GM19240 (cell line): ENCODE measurements around the gene SAMD5.
"Not testable (repeated sequence)": the region's sequence is repeated elsewhere in the genome, so short reads cannot be mapped to it uniquely, and the experiment has no call there.

ENCODE experiments used
- DNase-seq: peaks from one replicate; pipeline ENCODE4 v3.0.0; 2011; ENCODE audit warnings: low spot score; ENCODE audit not compliant: insufficient read length

Gene SAMD5

DNA sequence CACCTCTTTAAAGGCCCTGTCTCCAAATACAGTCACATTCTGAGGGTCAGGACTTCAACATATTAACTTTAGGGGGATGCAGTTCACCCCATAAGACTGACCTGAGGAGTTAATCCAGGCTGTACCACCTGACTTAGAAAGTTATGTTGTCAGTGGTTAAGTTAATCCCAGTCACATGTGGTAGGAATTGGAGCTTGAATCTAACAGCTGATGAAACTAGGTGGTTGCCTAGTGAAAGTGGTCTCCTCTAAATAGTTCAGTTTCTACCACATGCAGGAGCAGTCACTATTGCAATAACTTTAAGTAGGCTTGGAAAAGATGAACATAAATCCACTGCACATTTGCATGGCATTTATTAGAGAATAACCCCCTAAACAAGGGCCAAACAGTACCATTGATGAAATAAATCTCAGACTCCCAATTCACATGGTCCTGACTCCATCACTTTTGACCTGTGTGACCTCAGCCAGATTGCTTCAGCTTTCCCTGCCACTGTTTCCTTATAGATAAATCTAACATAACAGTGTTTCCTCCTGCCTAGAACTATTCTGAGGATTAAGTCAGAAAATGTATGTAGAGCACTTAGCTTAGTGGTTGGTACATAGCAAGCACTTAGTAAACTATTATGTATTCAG is 20.1 kb downstream of the SAMD5 start:
- DNase-seq, result no peak

DNA sequence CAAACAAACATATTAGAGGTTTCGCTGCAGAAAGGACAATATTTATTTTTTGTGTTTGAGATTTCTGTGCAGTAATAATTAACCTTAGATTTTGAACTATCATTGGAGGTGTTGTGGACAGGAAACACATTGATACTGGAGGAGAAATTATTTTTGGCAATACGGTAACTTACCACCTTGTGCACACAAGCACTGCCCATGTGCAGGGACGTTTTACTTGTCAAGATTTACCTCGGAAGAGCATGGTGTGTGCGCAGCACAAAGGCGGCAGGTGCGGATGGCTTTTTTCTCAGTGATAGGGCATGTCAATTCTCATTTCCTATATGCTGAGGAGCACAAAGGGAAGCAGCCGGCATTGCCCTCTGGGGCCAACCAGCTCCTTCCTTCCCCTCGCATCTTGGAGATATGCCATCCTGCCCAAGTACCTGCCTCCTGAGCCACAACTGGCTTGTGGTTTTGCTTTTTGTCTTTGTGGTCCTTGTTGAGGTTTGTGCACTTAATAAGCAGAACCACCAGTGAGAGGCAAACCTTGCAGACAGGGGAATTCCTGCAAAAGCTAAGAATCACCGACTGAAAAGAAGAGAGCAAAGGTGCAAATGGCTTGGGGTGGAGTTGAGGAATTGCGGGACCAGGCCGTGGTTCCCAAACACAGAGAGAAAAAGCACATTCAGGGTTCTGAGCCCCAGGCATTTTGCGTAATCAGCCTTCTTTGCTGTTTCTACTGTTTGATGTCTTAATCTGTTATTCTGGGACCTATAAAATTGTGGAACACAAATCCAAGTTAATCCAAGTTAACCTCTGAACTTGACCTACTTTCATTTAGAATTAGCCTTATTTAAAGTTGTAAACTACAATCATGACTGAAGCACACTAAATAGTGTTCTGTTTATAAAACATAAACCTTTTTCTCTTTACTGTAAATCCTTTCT is 21.9 kb downstream of the SAMD5 start:
- no peak for DNase-seq

DNA sequence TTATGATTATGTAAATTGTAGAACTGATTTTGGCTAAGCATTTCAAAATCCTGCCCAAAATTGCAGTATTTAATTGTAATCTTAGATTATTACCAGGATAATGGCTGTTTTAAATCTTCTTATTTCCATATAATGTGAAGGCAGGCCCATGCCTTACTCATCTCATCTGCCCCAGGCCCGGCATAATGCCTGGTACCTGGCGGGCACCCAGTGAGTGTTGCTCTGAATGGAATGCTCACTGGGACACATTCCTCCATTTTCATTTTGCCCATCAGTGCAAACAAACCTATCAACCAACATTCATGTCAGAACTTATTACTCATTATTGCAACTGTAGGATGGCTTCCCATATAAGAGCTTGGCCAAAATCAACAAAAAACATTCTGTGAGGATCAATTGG is 22.8 kb downstream of the SAMD5 start:
- DNase-seq, result no peak

DNA sequence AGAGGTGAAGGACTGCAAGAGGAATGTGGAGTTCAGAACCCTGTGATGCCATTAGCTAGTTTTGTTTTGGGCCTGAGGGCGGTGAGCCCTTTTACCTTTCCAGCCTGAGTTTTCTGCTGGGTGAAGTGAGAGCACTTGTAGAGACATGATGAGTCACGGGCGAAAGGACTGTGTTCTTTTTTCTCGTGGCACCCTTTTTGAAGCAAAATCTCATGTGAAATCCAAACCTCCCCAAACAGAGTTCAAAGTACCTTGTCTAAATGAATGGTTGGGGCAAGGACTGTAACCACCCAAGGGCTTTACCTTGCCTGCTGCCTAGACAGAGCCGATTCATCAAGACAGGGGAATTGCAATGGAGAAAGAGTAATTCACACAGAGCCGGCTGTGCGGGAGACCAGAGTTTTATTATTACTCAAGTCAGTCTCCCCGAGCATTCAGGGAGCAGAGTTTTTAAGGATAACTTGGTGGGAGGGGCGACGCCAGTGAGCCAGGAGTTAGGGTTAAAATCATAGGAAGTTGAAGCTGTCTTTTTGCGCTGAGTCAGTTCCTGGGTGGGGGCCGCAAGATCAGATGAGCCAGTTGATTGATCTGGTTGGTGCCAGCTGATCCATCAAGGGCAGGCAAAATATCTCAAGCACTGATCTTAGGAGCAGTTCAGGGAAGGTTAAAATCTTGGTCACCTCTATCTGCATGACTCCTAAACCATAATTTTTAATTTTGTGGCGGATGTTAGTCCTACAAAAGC is 25.8 kb downstream of the SAMD5 start:
- DNase-seq, result no peak

DNA sequence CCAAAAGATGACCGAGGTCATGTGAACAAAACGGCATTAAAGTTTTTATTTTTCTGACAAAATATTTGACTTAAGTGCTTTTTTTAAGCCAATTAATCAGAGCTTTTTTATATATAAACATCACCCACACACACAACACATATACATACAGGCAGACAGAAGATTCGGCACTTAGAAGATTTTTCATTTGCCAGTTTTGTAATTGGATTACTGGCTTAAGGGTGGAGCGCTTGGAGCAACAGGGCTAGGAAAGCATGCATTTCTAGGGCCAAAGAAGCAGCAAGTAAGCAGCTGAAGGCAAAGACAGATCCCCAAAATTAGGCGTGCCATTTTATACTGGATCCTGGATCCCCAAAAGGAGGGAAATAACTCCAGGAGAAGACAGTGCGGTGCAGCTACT is 30.3 kb downstream of the SAMD5 start:
- DNase-seq, result no peak

DNA sequence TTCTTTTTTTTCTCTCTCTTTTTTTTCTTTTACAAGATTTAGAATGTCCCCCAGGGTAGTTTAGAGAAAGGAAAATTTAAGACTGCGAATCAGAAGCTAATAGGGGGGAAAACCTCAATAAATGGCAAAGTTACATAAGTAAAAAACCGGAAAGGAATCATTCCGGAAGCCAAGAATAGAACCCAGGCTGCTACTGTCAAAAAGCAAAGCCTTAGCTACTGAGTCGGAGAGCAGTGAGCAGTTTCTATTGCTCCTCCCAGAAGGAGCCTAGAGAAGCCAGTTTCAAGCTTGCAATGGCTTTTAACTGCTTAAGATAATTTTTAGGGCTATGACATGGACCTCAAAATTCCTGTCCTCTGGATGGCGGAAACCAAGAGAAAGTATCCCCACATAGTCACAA is 31.6 kb downstream of the SAMD5 start:
- no peak for DNase-seq

DNA sequence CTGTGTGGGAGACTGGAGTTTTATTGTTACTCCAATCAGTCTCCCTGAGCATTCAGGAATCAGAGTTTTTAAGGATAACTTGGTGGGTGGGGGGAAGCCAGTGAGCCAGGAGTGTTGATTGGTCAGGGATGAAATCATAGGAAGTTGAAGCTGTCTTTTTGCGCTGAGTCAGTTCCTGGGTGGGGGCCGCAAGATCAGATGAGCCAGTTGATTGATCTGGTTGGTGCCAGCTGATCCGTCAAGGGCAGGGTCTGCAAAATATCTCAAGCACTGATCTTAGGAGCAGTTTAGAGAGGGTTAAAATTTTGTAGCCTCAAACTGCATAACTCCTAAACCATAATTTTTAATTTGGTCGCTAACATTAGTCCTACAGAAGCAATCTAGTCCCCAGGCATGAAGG is 33.9 kb downstream of the SAMD5 start:
- not testable (repeated sequence) for DNase-seq

DNA sequence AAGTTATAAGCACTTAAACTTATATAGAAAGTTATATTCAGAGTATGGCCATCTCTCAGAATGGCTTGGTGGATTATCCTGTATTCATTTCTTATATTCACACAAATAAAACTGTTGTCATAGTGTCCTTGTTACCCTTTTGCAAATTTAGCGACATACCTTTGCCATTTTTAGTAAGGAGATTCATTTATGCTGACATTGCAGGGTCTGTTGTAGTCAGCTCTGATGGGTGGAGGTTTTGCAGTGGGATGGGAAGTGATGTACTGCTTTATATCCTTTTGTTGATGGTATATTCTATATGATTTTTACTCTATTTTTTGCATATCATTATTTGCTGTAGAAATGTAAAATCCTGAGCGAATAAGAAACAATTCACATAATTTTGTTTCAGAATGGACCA is 35.9 kb downstream of the SAMD5 start:
- no peak for DNase-seq

DNA sequence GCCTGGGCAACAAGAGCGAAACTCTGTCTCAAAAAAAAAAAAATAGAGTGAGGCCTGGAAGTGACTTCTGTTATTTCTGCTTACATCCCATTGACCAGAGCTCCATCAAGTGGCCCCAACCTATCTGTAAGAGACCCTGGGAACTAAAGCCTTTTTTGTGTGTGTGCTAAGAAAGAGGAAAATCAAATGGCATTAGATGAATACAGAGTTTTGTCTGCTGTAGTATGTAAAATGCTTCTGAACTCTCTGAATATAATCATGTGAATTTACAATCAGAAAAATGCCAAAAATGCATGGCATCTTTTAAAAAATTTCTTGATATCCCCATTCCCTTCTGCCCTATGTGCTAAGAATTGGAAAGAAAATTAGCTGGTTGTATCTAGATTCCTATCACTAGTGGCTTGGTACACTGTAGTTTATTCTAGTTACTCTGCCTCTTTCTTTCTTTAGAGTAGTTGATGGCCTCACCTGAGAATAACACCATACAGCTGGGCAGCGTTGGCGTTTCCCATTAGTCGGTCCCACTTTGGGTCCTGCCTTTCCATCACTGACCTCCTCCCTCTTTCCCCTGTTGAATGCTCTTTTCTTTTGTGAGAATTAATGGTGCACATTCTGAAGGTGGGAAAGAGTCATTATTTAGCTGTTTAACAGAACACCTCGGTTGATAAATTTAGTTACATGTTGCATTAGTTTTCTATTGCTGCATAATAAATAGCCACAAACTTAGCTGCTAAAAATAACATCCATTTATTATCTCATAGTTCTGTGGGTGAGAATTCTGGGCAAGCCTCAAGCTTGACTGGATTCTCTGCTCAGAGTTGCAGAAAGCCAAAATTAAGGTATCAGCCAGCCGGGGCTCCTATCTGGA is 38.2 kb downstream of the SAMD5 start:
- no peak for DNase-seq

DNA sequence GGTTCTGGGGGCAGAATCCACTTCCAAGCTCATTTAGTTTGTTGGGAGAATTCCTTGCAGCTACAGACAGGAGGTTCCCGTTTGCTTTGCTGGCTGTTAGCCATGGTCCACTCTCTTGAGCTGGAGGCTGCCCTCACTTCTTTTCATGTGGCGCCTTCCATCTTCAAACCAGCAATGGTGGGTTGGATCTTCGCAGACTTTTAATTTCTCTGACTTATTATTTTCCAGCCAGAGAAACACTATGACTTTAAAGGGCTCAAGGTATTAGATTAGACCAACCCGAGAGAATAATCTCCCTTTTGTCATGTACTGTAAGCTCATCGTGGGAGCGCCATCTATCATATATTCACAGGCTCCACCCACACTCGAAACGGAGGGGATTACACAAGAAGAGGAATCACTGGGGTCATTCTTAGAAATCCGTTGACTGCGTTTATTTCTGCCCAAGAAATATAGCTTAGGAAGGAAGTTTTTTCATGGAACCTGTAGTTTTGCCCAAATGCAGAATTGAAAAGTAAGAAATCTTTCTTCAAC is 38.9 kb downstream of the SAMD5 start:
- no peak for DNase-seq

DNA sequence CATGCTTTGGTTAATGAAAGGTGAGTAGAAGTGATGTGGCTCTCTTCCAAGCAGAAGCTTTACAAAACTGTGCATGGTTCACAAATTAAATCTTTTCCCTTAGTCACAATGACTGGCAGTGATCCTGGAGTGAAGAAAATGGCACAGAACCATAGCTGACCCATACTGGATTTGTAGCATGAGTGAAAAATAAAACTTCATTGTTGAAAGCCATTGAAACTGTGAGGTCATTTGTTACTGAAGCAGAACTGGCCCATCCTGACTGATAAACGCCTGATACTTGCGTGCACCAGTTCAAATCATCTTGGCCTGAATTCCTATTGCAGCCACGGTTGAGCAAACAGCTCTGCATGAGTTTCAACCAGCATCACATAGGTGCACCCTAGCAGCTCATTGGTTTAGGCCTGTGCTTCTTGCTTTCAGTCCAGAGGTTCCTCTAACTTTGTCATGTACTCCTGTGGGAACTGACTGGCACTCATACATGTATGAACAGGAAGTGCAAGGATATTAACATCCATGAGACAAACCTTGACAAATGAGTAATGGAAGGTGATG is 40.5 kb downstream of the SAMD5 start:
- DNase-seq, result no peak

DNA sequence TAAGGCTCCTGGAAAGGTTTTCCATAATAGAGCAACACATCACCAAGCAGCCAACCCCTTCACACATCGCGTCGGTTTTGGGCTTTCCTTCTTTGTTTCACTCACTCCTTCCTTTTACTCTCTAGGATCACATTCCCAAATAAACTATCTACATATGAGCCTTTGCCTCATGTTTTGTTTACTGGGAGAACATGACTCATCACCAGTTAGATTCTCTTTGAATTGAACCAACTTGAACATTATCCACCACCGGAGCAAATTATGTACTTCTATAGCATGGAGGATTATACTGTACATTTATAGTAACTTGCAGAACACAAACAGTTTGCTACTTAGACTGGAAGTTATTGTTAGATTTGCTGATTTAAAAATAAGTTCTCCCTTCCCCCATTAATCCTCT is 41.0 kb downstream of the SAMD5 start:
- no peak for DNase-seq

DNA sequence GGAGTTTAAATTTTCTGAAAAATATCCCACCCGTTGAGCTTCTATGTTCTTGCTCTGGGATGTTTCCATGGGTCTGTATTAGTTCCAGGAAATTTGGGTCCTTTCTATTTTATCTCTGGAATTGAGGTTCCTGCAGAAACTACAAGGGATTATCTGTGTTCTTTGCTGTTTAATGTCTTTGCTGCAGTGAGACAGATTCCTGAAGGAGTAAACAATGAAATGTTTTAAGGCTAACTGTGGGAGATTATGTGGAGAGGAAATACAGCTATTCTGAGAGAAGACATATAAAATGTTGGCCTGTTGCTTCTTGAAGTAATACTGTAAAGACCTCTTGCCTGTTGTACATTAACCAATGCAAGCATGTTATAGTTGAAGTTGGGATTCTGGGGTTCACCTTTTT is 43.5 kb downstream of the SAMD5 start:
- DNase-seq, result no peak

DNA sequence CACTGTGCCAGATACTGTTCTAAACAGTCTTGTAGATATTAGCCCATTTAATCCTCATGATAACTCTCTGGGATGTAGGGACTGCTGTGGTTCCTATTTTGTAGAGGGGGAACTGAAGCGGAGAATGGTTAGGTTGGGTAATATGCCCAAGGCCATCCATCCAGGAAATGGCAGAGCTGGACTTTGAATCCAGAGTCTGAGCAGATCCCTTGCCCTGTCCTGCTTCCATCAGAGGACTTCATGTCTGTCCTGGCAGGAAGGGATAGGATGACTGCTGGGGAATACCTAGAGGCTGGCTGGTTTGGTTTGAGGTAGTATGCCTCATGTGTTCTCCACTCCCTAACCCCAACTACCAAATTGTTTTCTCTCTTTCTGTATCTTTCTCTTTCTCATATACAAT is 44.6 kb downstream of the SAMD5 start:
- no peak for DNase-seq

DNA sequence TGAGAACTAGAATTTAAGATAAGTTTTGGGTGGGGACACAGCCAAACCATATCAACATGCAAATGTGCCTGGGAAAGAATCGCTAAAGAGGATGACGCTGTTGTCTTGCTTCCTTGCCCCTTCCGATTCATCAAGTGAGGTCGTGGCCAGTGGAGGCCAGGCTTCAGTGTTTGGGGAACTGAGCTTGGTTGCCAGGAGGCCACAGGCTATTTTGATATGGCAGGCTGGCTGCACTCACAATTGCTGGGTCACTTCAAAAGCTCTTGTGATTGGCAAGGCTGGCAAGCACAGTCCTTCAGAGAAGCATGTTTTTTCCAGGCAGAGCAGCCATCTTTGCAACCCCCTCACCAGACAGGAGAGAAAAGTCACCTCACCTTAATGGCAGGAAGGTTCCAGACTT is 45.8 kb downstream of the SAMD5 start:
- no peak for DNase-seq

DNA sequence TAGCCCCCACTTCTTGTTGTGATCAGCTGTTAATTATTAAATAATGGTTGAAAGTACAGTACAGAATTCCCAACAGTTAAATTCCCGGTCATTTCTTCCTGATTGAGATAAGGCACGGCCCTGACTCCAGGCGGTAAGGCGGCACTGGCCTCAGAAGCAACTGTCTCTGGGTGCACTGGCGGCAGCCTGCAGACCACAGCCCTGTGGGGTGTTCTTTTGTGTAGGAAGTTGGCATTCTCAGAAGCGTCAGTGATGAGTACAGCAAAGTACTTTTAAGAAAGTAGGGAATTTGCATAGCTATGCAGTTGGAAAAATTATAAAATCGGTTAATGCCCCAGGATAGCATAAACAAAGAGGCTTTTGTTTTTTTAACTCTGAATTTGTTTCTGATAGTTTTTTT is 50.5 kb downstream of the SAMD5 start:
- DNase-seq, result no peak

DNA sequence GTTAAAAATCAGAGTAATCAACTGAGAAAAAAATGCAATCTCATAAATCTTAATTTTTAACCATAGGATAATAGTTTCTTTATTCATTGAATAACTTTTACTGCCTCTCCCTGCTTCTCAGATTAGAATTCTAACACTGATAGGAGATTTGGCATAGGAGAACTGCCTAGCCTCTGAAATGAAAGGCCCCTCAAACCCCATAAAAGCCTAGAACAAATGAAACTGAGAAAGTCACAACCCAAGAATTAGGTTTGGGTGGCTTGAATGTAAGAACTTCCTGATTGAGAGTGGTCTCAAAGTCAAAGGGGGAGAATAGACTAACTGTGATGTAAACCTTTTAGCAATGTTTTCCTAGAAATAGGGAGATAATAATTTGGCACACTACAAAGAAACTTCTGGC is 52.2 kb downstream of the SAMD5 start:
- no peak for DNase-seq

DNA sequence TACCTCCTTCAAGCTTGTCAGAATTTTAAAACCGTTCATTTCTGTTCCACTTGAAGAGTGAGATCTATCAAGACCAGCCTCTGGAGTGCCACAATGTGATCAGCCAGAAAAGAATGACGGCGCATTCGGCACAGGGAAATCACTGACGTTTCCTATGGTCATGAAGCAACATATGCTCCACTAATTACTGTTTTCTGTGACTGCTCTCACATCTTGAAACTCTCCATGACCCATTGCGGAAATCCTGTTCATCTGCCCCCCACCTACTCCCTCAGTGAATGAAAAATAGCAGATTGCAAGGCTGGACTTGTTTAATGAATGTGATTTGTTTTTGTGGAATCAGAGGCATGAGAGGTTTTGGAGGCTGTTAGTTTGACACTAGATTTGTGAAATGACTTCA is 53.2 kb downstream of the SAMD5 start:
- DNase-seq, result no peak

DNA sequence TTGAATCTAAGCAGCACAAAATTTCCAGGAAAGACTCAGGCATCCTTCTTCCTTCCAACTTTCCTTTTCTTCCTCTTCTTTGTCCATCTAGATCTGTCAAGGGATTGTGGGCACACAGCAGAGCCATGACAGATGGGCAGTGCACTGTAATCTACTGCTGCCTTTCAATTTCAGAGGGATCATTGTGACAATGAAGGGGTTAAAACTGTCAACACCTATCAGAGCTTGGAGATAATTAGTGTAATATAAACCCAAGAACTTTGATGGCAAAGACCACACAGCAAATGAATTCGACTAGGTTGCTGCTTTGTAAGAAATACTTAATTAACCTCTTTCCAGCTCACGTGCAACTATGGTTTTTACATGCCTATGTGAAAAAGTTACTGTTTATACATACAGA is 55.0 kb downstream of the SAMD5 start:
- no peak for DNase-seq

DNA sequence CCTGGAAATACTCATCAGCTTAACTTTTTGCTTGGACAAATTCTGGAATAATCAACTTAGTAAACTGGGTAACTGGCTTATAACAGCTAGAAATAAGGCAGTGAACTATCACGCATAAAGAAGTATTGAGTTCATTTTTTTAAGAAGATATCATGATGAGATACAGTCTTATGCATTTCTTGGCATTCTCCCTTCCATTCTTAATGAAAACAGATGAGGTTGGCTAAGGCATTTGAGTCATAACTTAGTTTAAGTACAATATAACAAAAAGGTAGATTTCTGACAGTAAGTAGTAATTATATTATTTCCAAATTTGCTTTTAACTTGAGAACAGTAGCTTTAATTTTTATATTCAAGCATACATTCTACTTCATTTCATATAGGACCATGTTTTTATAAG is 56.1 kb downstream of the SAMD5 start:
- no peak for DNase-seq
